Mammary epithelial cell (primary cell): ENCODE results near the gene MCU.

ENCODE experiments used
- CTCF ChIP-seq, 2 donors: IDR thresholded peaks in 1 of 2; conservative IDR thresholded peaks in 1 of 2; 2 replicates each; pipeline ENCODE4 v1.5.1; 2011 to 2012; ENCODE audit warnings: inconsistent platforms in 2 of 2, low read length in 2 of 2, mild to moderate bottlenecking in 2 of 2, control low read depth in 1 of 2, low read depth in 1 of 2; ENCODE audit not compliant: insufficient read depth in 1 of 2; ENCODE audit errors: extremely low read depth in 1 of 2
- EZH2 ChIP-seq: IDR thresholded peaks from 2 replicates; pipeline ENCODE4 v1.6.1; 2012; ENCODE audit warnings: low read length, inconsistent platforms, borderline replicate concordance

GRCh38 chr10:72883861-72884260, 191.9 kb downstream of the MCU start:
- TF ChIP-seq CTCF (conservative IDR thresholded peaks at IDR 0.05 in 1 of 2, IDR thresholded peaks at IDR 0.05 in 1 of 2; ENCODE audit: extremely low read depth in 1 of 2, insufficient read depth in 1 of 2, low read depth in 1 of 2, low read length in 2 of 2) (no peak), EZH2 (no peak)
